22Rv1 (cell line): ENCODE measurements around the gene MYL4.

Experiments
- CTCF ChIP-seq: fragments of 450-650 bp; IDR thresholded peaks from 2 replicates; pipeline ENCODE4 v1.5.1; 2017; ENCODE audit warnings: mild to moderate bottlenecking
- ZFX ChIP-seq: fragments of 450-650 bp; IDR thresholded peaks from 2 replicates; pipeline ENCODE4 v1.6.1; 2017; ENCODE audit warnings: antibody characterized with exemption, borderline replicate concordance

- TF ChIP-seq CTCF (no peak), ZFX (no peak)
Measured at GRCh38 chr17:47193931-47194511, 15.1 kb upstream of the MYL4 start.
